NB4 (cell line): ENCODE data around the gene IGF2BP3.

Source experiments
- POLR2A ChIP-seq: IDR thresholded peaks from 2 replicates; pipeline ENCODE4 v1.6.1; 2011; ENCODE audit warnings: mild to moderate bottlenecking; ENCODE audit not compliant: insufficient read length; ENCODE audit errors: extremely low read depth
- TF ChIP-seq, protein P1 (sequence below): IDR thresholded peaks from one replicate; pipeline ENCODE4 v1.5.1; 2012; ENCODE audit warnings: low read depth, low read length
- TF ChIP-seq, protein P2 (sequence below): IDR thresholded peaks from 2 replicates; pipeline ENCODE4 v1.6.1; 2011; ENCODE audit warnings: low read depth, low read length

DNA sequence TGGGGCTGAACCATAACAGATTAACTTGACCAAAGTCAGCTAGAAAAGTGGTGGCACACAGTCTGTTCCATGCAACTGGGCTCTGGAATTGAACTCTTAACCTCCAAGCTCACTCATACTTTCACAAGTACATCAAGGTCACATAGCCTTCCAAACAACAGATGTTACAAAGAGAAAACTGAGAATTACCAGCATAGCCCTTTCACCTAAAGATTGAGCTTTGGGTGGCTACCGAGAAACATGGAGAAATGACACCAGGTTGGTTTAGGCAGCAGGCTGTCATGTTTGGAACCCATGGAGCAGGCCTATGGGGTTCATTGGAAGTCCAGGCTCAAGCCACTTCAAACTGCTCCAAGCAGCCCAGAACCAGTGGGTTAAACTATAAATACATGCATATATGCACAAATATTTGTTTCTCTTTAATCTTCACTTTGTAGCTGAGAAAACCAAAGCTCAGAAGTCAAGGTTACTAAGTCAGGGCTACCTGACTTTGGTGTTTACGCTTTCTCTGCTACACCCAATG is 112.1 kb downstream of the IGF2BP3 start:
- no peak for TF ChIP-seq POLR2A
- TF ChIP-seq, protein P1, sequence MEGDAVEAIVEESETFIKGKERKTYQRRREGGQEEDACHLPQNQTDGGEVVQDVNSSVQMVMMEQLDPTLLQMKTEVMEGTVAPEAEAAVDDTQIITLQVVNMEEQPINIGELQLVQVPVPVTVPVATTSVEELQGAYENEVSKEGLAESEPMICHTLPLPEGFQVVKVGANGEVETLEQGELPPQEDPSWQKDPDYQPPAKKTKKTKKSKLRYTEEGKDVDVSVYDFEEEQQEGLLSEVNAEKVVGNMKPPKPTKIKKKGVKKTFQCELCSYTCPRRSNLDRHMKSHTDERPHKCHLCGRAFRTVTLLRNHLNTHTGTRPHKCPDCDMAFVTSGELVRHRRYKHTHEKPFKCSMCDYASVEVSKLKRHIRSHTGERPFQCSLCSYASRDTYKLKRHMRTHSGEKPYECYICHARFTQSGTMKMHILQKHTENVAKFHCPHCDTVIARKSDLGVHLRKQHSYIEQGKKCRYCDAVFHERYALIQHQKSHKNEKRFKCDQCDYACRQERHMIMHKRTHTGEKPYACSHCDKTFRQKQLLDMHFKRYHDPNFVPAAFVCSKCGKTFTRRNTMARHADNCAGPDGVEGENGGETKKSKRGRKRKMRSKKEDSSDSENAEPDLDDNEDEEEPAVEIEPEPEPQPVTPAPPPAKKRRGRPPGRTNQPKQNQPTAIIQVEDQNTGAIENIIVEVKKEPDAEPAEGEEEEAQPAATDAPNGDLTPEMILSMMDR = no peak
- TF ChIP-seq, protein P2, sequence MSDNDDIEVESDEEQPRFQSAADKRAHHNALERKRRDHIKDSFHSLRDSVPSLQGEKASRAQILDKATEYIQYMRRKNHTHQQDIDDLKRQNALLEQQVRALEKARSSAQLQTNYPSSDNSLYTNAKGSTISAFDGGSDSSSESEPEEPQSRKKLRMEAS = no peak
